HG03342 (cell line): Measurements from ENCODE around the gene PRPS1L1.

Experiments used
- ATAC-seq: cut with Tn5 transposase; IDR thresholded peaks from one replicate; pipeline ENCODE4 v1.9.1; 2021; ENCODE audit warnings: mild to moderate bottlenecking, moderate library complexity; ENCODE audit not compliant: unreplicated experiment

PRPS1L1 gene

DNA sequence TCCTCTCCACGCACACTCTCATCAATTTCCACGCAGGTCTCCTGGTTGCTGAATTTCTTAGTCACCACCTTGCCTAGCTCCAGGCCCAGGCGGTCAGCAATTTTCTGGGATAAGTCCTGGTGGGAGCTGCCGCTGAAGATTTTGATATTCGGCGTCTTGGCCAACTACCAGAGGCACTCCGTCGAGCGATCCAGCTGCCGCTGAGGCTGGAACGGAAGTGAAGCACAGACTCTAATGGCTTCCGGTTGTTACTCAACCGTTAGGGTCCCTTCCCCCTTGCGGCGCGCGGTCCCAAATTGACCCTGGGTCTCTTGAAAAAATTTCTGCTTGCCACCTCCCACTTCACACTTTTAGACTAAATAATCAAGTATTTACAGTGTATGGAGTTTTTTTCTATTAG is at the start of gene PRPS1L1:
PRPS1L1 (minus strand) TSS at position 219 of the 400 bp plus-strand sequence.
- ATAC-seq: no peak

DNA sequence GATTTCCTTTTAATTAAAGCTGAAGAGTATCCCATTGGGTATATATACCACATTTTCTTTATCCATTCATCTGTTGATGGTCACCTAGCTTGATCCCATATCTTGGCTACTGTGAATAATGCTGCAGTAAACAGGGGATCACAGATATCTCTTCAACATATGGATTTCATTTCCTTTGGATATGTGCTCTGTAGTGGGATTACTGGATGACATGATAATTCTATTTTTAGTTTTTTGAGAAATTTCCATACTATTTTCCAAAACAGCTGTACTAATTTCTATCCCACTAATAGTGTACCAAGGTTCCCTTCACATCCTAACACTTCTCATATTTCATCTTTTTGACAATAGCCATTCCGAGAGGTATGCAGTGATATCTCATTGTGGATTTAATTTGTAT is 48.8 kb upstream of the PRPS1L1 start:
- ATAC-seq: no peak

DNA sequence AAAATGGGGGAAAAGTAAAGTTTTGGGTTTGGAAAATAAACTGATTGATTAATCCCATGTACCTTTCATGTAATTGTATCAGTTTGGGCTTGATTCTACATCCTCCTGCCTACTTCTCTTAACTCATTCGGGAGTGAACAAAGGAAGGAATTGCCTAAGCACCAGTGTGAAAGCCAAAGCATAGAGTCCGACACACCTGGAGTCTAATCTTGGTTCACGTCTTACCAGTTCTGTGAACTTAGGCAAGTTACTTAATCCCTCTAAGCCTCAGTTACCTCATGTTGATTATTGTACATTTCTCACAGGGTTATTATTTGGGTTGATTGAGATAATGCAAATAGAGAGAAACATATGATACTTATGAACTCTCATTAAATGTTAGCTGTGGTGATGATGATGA is 41.1 kb upstream of the PRPS1L1 start:
- ATAC-seq: no peak

DNA sequence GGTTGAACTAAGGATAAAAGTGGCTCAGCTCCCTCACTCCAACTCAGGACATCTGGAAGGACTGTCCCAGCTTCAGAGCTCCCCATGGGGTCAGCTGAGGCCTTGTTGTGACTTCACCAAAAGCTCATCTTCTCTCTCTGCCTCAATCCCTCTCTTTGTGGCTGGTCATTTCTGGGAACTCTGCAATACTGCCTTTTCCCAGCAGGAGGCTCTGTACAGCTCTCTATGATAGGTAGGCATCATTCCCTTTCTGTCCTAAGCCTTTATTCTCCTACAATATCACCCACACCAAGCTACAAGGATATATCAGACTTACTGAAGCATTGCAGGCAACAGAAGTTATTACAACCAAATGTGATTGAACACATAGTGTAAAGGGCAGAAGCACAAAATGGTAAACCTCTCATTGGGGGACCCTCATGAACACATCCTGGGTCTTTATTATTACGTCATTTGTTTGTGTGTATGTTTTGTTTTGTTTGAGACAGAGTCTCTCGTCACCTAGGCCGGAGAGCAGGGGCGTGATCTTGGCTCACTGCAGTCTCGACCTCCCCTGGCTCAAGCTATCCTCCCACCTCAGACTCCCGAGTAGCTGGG is 36.7 kb upstream of the PRPS1L1 start:
- peak; percentile 79 for ATAC-seq

DNA sequence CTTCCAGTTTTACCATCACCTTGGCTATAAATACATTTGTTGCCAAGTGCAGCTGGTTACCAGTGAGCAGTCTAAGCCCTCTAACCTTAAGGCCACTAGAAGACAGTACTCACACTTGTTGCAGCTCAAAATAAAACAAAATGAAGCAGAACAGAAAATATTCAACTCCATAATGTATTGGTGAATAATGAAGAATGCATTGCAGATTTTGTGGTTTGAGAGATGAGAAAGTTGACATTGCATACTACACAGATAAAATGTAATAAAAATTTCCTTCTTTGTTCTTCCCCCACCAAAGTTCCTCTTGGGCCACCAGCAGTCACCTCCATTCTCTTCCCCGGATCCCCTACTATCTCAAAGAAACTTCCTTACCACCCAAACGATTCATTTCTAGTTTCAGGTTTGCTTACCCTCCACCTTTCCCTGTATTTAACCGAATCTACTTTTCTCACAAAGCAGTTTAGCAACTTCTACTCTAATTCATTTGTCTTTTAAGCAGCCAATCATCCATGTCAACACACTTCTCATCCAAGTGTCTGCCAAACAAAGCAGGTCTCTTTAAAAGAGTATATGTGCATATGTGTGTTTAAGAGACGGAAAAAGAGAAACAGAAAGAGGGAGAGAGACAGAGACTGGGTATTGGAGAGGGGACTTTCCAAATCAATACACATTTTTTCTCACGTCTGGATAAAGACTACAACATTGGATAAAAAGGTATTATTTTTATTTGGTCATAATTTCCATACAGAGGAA is 35.7 kb upstream of the PRPS1L1 start:
- no peak for ATAC-seq

DNA sequence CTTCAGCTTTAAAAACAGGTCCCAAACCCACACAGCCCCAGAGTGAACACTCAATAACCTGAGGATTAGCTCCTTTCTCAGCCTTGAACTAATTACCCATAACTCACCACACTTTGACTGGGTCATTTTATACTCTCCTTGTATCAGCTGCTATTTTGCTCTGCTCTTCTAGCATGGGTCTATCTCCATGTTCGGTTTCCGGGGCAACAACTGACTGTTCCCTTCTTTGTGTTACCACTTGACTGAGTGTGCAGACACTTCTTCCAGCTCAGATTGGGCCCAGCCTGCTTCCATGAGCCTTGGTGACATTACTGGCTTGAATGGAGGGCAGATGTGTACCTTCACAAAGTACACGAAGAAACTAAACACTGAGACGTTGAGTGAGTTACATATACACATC is 31.5 kb upstream of the PRPS1L1 start:
- no peak for ATAC-seq

DNA sequence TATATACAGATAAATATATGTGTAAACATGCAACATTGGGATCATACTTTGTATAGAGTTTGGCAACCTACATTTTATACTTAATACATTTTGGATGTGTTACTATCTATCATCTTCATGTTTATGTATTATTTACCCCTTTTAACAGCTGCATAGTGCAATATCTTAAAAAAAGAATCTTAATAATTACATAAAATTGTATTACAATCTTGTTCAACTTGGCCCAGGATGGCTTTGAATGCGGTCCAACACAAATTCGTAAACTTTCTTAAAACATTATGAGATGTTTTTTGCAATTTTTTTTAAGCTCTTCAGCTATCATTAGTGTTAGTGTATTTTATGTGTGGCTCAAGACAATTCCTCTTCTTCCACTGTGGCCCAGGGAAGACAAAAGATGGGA is 26.3 kb upstream of the PRPS1L1 start:
- no peak for ATAC-seq

DNA sequence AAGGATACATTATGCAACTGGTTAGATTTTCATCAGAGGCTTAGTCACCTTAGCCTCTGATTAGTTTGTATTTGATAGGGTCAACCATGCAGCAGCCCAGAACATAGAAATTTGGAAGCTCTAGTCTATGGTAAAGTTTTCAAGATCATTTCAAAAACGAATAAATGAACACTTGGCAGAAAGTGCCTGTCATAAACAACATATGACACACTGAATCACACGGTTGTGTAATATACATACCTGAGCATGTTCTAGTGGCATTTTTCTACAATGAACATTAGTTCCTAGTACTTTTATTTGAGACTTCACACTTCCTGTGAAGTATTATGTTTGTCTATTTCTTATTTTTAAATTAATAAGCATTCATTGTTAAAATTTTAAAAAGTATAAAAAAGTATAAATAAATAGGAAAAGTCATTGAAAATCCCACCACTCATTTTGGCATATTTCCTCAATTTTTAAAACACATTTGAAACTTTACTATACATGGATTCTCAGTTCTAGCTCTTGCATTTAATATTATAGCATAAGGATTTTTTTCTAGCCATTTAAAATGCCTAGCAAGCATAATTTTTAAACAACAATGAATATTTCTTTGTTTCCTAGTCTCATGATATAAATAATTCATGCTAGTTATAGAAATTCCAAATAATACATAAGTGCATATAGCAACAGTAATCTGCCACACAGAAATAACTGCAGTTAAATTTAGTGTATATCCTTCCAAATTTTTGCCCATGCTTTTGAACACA is 25.7 kb upstream of the PRPS1L1 start:
- ATAC-seq: no peak

DNA sequence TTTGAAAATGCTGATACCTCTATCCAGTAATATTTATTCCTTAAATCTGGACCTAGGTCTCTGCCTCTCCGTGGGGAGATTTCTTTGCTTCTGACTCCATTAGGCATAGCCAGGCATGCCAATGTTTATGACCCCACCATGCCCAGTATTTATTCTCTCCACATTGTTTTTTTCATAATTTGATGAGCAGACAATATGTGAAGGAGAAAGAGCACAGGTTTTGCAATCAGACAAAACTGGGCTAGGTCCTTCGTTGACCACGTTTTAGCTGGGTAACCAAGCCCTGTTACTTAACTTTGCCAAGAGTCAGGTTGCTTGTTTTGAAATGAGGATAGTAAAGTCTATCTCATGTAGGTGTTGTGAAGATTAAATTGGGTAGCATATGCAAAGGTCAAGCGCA is 21.6 kb upstream of the PRPS1L1 start:
- ATAC-seq: no peak

DNA sequence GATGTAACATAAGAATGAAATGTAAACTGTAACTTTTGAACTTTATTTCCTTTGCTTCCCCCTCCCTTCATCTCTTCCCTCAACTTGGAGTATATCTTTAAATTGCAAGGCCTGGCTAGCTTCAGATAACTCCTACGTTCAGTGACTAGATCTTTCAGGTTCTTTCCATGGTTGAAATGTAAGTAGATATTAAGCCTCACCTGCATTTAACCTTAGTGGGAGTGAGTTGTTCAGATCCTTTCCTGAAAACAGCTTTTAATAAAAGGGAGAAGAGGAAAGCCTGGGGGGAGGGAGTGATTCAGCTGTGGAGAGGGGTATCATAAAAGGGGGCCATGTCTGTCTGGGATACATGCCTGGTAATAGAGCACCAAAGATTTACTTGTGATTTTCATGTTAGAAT is 19.0 kb upstream of the PRPS1L1 start:
- no peak for ATAC-seq

DNA sequence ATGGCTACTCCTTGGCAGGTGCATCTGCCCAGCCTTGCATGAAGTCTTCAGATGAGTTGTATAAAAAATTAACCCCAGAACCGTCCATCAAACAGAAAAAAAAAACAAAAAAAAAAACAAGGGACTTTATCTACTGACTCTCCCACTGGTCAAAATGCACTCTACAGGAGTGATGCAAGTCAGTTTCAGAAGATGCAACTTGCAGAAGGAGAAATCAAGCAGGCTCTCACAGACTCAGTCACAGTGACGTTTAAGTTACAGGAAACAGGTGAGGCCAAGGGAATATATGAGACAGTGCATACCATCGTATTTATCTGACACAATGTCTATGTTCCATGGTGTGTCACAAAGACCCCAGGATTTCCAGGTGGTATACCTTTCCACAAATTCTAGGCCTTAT is 17.5 kb upstream of the PRPS1L1 start:
- no peak for ATAC-seq

DNA sequence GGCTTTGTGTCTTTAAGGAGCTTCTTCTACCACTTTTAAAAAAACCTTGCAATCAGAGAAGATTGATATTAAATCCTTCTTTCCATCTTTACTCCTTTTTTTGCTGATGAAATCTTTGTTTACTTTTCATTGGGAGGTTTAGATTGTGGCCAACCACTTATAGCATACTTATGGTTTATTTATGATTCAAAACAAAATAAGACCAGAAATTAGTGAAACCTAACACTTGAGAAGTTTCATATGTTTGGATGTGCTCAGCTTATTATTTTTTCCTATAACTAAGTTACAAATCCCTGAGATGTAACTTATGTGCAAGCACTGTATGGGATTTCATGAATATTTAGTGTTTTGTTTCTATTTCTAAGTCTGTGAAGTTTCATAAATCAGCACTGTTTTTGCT is 13.5 kb upstream of the PRPS1L1 start:
- ATAC-seq: no peak

DNA sequence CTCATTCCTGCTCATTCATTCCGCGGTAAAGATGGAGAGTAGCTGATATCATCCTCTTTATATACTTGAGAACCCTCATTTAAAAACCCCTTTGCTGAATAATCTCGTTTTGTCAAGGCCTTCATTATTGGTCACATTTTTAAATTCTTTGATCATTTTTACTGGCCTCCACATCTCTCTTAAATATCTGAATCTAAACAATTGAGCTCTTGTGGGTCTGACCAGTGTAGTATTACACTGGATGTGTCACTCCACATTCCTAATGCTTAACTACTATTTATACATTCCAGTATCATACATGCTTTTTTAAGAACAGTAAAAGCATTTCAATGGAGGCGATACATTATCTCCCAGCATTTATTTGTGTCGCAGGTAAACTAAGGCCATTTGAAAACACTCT is 12.6 kb upstream of the PRPS1L1 start:
- ATAC-seq: no peak

DNA sequence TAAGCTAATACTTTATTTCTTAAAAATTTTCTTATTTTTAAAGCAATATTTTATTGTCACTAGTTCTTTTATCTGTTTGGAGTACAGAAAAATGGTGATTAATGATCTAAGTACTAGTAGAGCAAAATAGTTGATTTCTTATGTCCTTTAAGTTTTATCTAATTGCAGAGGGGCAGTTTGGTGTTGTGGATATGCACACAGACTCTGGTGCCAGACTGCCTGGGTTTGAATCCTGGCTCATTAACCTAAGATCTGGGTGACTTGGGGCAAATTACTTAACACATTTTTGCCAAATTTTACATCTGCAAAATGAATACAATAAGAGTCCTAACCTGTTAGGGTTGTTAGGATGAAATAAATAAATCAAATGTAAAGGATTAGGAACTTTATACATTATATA is 10.7 kb upstream of the PRPS1L1 start:
- no peak for ATAC-seq

DNA sequence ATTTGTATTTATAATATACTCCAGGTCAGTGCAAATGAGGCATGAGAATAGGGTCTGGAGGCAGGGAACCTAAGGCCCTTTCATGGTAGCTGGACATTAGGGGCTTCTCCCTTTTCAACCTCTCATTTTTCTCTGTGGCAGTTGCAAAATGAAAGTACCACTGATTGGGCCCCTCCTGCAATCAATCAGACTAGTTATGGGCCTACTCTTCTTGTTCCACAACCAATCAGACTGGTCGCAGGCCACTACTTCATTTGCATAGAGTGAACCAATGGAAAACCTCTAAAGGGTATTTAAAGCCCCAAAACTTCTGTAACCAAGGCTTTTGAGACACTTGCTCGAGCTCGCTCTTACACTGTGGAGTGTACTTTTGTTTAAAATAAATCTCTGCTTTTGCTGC is 10.0 kb upstream of the PRPS1L1 start:
- ATAC-seq: no peak

DNA sequence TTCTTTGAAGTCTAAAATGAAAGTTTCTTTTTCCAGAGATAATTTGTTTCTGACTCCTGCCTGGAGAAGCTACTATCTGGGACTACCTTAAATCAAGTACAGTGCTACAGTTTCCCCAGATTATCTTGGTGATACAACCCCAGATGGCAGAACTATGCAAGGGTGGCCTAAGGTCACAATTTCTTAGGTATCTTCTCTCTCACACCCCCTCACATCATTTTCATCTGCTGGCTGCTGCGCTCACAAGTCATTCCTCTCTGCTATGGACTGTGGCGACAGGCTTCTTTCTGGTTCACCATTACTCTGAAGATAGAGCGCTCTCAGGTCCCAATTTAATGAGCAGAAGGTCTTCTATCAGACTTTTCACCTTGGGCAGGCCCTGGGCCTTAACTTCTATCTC is 9.1 kb upstream of the PRPS1L1 start:
- ATAC-seq: no peak

DNA sequence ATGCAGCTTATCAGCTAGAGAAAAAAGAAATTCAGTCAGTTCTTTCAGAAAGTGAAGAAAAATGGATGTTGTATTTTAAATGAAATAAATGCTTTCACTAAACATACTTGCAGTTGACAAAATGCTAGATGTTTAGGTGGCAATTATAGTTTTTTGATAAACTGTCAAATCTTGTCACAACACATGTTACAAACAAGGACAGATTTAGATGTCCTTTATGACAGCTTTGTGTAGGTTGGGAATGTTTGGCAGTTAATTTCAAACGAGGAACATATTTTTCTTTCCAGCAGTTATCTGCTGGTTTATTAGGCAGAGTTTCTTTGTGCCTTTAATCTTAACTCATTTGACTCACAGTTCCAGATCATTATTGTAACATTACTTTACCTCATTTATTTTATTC is 3.1 kb upstream of the PRPS1L1 start:
- no peak for ATAC-seq

DNA sequence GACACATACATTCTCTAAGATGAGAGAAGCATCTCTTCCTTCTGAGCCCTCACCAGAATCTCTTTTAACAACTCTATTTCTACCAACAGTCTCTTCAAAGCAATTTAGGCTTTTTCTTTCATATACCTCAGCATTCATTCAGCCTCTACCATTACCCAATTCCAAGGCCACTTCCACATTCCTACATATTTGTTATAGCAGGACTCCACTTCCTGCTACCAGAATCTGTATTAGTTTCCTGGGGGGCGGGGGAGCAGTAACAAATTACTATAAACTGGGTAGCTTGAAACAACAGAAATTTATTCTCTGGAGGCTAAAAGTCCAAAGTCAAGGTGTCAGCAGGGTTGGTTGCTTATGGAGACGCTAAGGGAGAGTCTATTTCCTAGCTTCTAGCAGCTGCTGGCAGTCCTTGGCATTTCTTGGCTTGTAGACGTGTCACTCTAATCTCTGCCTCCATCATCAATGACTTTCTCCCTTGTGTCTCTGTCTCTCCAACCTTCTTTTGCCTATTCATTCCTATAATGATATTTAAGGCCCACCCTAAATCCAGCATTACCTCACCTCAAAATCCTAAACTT is 7.4 kb downstream of the PRPS1L1 start:
- no peak for ATAC-seq

DNA sequence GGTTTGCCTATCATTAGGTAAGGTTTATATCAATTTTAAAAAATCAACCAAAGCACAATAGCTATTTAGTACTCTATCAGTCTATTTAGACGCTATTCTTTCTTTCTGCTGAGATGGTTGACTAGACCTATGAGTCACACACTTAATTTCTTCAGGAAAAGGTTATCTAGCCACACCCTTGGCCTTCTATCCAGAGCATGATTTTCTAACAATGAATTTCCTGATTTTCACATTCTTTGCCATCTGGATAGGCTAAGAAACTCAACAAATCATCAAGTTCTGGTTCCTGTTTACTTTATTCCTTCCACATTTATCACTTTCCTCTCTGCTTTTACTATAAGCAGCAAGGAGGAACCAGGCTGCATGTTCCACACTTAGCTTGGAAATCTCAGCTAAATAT is 8.1 kb downstream of the PRPS1L1 start:
- ATAC-seq: no peak

DNA sequence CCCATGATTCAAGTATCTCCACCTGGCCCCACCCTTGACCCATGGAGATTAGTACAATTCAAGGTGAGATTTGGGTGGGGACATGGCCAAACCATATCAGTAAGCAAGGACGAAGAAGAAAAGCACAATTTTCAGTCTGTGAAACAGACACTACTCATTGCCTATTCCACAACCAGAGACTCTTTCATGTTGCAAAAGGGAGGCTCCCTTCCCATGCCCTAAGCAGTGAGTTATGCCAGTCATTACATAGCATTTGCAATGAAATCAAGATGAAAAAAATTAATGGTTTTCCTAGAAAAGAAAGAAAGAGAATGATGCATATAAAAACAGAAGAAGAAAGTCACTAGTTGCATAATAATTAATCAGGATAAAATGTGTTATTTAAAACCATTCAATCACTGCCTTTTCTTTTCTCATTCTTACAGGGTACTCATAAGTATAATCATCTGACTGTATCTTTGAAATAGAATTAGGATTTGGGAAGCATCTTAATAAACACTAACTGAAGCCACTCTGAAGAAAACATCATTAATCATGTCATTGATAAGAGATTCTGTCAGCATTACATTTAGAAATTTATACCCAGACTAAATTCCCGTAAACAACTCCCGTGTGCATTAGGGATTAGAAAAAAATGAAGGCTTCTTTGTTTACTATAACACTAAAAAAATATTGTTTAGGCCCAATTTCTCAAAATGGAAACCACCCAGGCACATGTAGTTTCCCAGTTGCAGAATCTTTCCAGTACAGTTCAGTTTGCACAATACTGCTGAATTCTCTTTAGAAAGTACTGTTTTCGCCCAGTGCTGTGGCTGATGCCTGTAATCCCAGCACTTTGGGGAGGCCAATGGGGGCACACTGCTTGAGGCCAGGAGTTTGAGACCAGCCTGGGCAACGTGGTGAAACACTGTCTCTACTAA is 9.1 kb downstream of the PRPS1L1 start:
- no peak for ATAC-seq
